HL-60 (cell line): ENCODE results near the gene TAGLN.

ENCODE experiments used
- GABPA ChIP-seq: IDR thresholded peaks from 2 replicates; pipeline ENCODE4 v1.6.1; 2012; ENCODE audit warnings: low read depth
- POLR2AphosphoS5 ChIP-seq: IDR thresholded peaks from 2 replicates; pipeline ENCODE4 v1.6.1; 2012; ENCODE audit warnings: low read depth
- SPI1 ChIP-seq: IDR thresholded peaks from 2 replicates; pipeline ENCODE4 v1.6.1; 2012; ENCODE audit warnings: low read depth, mild to moderate bottlenecking, borderline replicate concordance
- TF ChIP-seq, protein P1 (sequence below): IDR thresholded peaks from one replicate; pipeline ENCODE4 v1.5.1; 2011; ENCODE audit warnings: low read length, control low read depth, inconsistent platforms; ENCODE audit not compliant: insufficient read depth
- TF ChIP-seq, protein P2 (sequence below): IDR thresholded peaks from 2 replicates; pipeline ENCODE4 v1.6.1; 2012; ENCODE audit warnings: low read depth; ENCODE audit not compliant: insufficient replicate concordance

DNA sequence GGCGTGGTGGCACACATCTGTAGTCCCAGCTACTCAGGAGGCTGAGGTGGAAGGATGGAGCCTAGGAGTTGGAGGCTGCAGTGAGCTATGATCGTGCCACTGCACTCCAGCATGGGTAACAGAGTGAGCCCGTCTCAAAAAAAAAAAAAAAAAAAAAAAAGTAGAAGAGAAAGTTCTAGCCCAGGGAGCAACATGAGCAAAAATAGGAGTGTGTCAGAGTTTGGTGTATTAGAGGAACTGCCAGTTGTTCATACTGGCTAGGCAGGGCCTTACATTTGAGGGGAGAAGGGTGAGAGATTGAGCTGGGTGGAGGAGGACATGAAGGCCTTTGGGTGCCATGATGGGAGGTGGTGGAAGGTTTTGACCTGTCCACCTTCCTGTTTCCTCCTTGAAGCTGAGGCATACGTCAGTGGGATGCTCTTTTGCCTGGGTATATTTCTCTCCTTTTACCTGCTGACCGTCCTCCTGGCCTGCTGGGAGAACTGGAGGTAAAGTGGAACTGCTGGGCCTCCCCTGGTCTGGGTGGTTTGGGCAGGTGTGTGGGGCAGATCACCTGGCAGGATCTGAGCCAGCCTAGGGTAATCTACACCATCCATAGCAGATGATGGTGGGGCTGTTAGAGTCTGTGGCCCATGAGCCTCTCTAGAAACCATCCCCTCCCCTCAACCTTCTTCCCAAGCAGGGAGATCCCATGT lies 13.3 kb upstream of the TAGLN start:
- TF ChIP-seq, protein P1, sequence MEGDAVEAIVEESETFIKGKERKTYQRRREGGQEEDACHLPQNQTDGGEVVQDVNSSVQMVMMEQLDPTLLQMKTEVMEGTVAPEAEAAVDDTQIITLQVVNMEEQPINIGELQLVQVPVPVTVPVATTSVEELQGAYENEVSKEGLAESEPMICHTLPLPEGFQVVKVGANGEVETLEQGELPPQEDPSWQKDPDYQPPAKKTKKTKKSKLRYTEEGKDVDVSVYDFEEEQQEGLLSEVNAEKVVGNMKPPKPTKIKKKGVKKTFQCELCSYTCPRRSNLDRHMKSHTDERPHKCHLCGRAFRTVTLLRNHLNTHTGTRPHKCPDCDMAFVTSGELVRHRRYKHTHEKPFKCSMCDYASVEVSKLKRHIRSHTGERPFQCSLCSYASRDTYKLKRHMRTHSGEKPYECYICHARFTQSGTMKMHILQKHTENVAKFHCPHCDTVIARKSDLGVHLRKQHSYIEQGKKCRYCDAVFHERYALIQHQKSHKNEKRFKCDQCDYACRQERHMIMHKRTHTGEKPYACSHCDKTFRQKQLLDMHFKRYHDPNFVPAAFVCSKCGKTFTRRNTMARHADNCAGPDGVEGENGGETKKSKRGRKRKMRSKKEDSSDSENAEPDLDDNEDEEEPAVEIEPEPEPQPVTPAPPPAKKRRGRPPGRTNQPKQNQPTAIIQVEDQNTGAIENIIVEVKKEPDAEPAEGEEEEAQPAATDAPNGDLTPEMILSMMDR, result no peak
- TF ChIP-seq GABPA, result no peak
- TF ChIP-seq, protein P2, sequence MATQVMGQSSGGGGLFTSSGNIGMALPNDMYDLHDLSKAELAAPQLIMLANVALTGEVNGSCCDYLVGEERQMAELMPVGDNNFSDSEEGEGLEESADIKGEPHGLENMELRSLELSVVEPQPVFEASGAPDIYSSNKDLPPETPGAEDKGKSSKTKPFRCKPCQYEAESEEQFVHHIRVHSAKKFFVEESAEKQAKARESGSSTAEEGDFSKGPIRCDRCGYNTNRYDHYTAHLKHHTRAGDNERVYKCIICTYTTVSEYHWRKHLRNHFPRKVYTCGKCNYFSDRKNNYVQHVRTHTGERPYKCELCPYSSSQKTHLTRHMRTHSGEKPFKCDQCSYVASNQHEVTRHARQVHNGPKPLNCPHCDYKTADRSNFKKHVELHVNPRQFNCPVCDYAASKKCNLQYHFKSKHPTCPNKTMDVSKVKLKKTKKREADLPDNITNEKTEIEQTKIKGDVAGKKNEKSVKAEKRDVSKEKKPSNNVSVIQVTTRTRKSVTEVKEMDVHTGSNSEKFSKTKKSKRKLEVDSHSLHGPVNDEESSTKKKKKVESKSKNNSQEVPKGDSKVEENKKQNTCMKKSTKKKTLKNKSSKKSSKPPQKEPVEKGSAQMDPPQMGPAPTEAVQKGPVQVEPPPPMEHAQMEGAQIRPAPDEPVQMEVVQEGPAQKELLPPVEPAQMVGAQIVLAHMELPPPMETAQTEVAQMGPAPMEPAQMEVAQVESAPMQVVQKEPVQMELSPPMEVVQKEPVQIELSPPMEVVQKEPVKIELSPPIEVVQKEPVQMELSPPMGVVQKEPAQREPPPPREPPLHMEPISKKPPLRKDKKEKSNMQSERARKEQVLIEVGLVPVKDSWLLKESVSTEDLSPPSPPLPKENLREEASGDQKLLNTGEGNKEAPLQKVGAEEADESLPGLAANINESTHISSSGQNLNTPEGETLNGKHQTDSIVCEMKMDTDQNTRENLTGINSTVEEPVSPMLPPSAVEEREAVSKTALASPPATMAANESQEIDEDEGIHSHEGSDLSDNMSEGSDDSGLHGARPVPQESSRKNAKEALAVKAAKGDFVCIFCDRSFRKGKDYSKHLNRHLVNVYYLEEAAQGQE, result no peak
- no peak for TF ChIP-seq POLR2AphosphoS5
- peak; percentile 76 for TF ChIP-seq SPI1
